ENCODE measurements around the gene AHRR. TPM values are rescaled to one million over a fixed set of nuclear protein-coding genes. Genes with fewer than 3 reads are reported as not detected.
A peak's percentile ranks its signal among the peaks of the same experiment; 100 is the strongest.

AHRR gene
- total RNA-seq, 1 experiment from 2014 or later = 2.2 TPM

DNA sequence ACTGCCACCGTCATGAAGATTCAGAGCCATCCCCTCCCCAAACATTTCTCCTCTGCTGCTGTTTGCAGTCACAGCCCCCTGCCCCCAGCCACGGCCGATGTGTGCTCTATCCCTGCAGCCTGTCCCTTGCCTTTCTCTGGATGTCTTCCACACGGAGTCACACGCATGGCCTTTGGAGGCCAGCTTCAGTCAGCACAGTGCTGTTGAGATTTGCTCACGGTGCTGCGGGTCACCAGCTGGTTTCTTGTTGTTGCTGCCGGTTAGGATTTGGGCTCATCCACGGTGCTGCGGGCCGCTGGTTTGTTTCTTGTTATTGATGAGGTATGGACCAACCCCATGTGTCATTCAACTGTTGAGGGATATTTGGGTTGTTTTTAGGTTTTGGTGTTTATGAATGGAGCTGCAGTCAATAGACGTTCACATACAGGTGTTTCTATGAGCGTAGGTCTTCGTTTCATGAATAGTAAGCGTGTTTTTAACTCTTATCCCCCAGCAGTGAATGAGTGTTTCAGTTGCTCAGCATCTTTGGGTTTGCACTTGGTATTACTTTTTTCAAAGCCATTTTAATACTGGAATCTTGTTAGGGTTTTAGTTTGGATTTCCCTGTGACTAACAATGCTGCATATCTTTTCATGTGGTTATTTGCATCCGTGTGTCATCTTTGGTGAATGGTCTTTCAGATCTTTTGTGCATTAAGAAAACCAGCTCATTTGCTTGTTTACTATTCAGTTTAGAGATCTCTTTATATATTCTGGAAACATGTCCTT is 57.6 kb downstream of the AHRR start:
- no peak overlapping the region for H4K8ac ChIP-seq (replicated peaks; ENCODE audit: insufficient read length, low read depth, low read length)
- no peaks in the 10 kb centered on the region for H3K9me3 ChIP-seq (ENCODE audit: control insufficient read depth, low read depth, low read length)
- H3K4me3 Mint-ChIP-seq = no peak overlapping the region
- H2BK20ac ChIP-seq (ENCODE audit: low read depth, low read length, poor library complexity, severe bottlenecking) = no peak overlapping the region
- H4K20me1 ChIP-seq (ENCODE audit: control insufficient read depth, insufficient read depth, insufficient read length) = no peaks in the 10 kb centered on the region
- no peak overlapping the region for H3K56ac ChIP-seq (ENCODE audit: insufficient read length, low read depth, low read length)
- no peaks in the 10 kb centered on the region for H3K79me1 ChIP-seq (ENCODE audit: insufficient read depth, low read depth, low read length, poor library complexity, severe bottlenecking)
- TF ChIP-seq, protein P1, sequence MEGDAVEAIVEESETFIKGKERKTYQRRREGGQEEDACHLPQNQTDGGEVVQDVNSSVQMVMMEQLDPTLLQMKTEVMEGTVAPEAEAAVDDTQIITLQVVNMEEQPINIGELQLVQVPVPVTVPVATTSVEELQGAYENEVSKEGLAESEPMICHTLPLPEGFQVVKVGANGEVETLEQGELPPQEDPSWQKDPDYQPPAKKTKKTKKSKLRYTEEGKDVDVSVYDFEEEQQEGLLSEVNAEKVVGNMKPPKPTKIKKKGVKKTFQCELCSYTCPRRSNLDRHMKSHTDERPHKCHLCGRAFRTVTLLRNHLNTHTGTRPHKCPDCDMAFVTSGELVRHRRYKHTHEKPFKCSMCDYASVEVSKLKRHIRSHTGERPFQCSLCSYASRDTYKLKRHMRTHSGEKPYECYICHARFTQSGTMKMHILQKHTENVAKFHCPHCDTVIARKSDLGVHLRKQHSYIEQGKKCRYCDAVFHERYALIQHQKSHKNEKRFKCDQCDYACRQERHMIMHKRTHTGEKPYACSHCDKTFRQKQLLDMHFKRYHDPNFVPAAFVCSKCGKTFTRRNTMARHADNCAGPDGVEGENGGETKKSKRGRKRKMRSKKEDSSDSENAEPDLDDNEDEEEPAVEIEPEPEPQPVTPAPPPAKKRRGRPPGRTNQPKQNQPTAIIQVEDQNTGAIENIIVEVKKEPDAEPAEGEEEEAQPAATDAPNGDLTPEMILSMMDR (conservative IDR thresholded peaks at IDR 0.05) = no peak
- no peak overlapping the region for H2BK5ac ChIP-seq (ENCODE audit: insufficient read length, low read length)
- no peak overlapping the region for H2BK12ac ChIP-seq (ENCODE audit: insufficient read length, low read depth, low read length)
- no peak overlapping the region for H3T11ph ChIP-seq (ENCODE audit: low read length)
- H3K4me1 Mint-ChIP-seq = peaks cover 5% of the 10 kb centered on the region in 2 experiments
- no peak overlapping the region for H3K27ac ChIP-seq (ENCODE audit: insufficient read length, low read depth, low read length)
- H4K91ac ChIP-seq (ENCODE audit: insufficient read length, low read depth, low read length) = no peak overlapping the region
- H2BK120ac ChIP-seq (ENCODE audit: low read depth, low read length, poor library complexity, severe bottlenecking) = no peak overlapping the region
- no peak overlapping the region for H3K23ac ChIP-seq (ENCODE audit: insufficient read length, low read depth, low read length)
- no peak overlapping the region for H2AK5ac ChIP-seq (ENCODE audit: insufficient read length, low read length)
- H3K4me2 ChIP-seq (ENCODE audit: insufficient read depth, insufficient read length, low read length) = no peak overlapping the region
- H4K5ac ChIP-seq (ENCODE audit: insufficient read length, low read depth, low read length) = no peak overlapping the region
- H3K36me3 Mint-ChIP-seq (ENCODE audit: insufficient read depth in 1 of 3, low read depth in 3 of 3) = no peaks in the 10 kb centered on the region; a peak in 1 of 7 replicates
- no peak overlapping the region for H2BK15ac ChIP-seq (ENCODE audit: low read depth, low read length)
- WGBS (ENCODE audit: extremely low coverage, insufficient read length, low lambda C conversion rate) = no CpG with 5 or more reads among the region's 16 CpGs
- no peaks in the 10 kb centered on the region for H3K79me2 ChIP-seq (ENCODE audit: insufficient read depth, low read length)
- H3K9ac ChIP-seq (ENCODE audit: extremely low read depth, insufficient read length, low read length) = no peak overlapping the region
- no peak overlapping the region; a peak in 1 of 7 replicates for H3K27ac Mint-ChIP-seq
- no peaks in the 10 kb centered on the region for H3K4me1 ChIP-seq (ENCODE audit: insufficient read depth, low read length)
- H3K9me3 Mint-ChIP-seq = peaks cover 0 to 5% of the 10 kb centered on the region in 2 experiments; a peak in 2 of 5 replicates
- peak; percentile 19 for DNase-seq
- H3K27me3 Mint-ChIP-seq (ENCODE audit: low read depth) = peaks cover 31% of the 10 kb centered on the region
- no peak overlapping the region for H3K14ac ChIP-seq (ENCODE audit: insufficient read depth, low read length)
- H2AFZ ChIP-seq (ENCODE audit: low read length) = no peak overlapping the region
- H3K4ac ChIP-seq (ENCODE audit: low read depth, low read length) = no peak overlapping the region
- H3K27me3 ChIP-seq (ENCODE audit: insufficient read depth, low read length) = peaks cover 2% of the 10 kb centered on the region; the same call in 1 of the 2 replicates
- H3K23me2 ChIP-seq (ENCODE audit: insufficient read length, low read depth, low read length, poor library complexity, severe bottlenecking) = no peaks in the 10 kb centered on the region
- no peak overlapping the region for H3K18ac ChIP-seq (ENCODE audit: insufficient read length, low read depth, low read length)
